HG03045 (cell line): ENCODE results near the gene ABCC1.
"Not testable (repeated sequence)": the region's sequence is repeated elsewhere in the genome, so short reads cannot be mapped to it uniquely, and the experiment has no call there.

ENCODE experiments used
- ATAC-seq: cut with Tn5 transposase; IDR thresholded peaks from one replicate; pipeline ENCODE4 v1.9.1; 2021; ENCODE audit warnings: mild to moderate bottlenecking, moderate library complexity; ENCODE audit not compliant: unreplicated experiment

ABCC1 gene

DNA sequence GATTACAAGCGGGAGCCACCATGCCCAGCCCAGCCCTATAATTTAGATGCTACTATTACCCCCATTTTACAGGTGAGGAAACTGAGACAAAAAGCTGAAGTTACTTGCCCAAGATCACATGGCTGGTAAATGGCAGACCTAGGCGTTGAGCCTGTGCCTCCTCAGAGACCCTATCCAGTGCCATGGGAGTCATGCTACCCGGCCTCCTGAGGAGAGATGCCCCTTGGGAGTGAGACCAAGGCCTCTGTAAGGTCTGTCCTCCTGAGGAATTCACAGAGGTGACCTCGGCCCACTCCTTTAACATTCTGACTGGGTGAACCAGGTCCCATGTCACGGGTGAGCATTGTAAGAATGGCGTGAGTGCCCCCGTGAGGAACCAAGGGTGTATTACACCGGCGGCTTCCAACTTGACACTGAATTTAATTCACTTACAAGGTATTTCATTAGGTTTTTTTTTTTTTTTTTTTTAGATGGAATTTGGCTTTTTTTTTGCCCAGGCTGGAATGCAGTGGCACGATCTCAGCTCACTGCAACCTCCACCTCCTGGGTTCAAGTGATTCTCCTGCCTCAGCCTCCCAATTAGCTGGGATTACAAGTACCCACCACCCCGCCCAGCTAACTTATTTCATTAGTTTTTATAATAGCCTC lies 178.2 kb downstream of the ABCC1 start:
- ATAC-seq, result no peak

DNA sequence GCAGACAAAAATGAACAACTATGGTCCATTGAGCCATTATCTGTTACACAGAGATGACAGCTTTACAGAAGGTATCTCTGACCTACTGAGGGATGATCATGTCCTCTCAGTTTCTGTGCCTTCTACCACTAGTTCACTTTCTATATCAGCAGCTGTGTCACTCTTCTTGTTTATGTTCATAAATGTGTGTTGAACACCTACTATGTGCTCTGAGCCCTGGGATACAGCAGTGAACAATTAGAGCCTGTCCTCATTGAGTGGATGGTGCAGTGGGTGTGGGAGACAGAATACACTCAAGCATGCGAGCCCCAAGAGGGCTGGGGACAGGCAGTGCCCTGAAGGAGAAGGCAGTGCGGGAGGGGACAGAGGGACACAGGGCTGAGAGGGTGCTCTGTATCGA lies 181.8 kb downstream of the ABCC1 start:
- ATAC-seq, result no peak

DNA sequence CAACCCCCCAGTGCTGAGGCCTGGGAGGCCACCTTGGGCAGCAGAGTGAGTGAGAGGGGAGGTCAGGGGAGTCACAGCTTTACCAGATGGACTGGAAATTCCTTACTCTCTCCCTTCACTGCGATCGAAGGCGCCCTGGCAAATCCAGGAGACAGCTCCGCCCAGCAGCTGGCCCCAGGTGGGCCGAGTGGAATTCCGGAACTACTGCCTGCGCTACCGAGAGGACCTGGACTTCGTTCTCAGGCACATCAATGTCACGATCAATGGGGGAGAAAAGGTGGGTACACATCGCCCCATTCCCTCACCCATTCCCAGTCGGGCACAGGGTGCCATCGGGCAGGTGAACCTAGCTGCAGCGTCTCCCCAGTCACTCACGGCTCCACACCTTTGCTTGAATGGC lies 182.2 kb downstream of the ABCC1 start:
- ATAC-seq, result no peak

DNA sequence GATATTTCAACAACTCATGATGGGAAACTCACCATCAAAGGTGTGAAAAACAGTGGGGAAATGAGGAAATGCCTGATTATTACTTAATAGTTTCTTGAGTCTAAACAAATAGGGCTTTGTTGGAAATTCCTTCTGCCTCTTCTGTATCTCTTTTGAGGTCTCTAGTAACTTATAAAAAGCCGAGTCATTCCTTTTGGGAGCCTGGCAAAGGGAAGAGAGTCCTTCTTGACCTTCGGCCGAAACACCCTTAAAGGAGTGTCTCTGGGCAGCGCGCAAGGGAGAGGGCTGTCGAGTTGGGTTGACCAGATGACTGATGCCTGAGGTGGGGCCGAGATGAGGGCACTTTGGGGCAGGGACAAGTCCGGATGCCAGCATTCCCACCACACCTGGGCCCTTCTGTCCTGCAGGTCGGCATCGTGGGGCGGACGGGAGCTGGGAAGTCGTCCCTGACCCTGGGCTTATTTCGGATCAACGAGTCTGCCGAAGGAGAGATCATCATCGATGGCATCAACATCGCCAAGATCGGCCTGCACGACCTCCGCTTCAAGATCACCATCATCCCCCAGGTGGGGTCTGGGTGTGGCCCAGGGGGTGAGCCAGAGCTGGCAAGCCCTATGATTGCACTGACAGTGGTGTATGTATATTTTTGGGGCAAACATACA lies 184.7 kb downstream of the ABCC1 start:
- no peak for ATAC-seq

DNA sequence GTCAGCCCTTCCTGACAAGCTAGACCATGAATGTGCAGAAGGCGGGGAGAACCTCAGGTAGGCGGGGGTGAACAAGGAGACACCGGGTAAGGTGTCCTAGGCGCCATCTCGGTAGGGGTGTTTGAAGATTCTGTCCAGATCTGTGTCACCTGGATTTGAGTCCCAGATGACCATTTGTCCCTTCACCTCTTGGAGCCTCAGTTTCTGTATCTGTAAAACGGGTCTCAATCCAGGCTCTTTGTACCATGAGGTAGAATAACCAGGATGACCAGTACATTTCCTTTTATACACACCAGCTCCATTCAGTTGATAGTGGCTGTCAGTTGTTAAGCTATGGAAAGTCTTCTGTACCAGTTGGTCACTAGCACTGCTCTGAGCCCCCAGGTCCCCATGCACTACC lies 187.2 kb downstream of the ABCC1 start:
- no peak for ATAC-seq

DNA sequence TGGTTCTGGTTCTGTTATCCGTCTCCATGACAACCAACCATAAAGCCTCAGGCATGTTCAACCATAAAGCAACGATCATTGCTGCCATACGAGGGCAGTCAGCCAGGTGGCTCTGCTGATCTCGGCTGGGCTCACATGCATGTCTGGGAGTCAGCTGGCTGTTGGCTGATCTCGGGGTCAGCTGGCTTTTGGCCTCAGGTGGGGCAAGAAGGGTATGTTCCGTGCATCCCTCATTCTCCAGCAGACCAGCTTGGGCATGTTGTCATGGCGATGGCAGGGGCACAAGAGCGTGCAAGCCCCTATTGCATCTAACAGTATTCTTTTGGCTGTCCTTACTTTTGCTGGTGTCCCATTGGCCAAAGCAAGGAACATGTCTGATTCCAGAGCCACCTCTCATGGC lies 187.7 kb downstream of the ABCC1 start:
- no peak for ATAC-seq

DNA sequence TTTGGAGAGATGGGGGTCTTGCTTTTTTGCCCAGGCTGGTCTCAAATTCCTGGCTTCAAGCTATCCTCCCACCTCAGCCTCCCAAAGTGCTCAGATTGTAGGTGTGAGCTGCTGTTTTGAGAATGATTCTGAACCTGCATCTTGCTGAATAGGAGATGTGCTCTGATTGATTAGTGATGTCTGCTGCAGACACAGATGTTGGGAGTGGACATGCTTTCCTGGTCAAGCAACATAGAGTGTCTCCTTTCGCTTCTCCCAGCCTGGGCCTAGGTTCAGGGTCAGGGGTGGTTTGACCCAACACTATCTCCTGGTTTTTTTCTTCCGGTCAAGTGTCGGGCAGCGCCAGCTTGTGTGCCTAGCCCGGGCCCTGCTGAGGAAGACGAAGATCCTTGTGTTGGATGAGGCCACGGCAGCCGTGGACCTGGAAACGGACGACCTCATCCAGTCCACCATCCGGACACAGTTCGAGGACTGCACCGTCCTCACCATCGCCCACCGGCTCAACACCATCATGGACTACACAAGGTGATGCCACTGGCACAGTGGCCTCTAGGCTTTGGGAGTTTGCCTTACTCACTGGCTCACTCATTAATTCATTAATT lies 188.7 kb downstream of the ABCC1 start:
- no peak for ATAC-seq

DNA sequence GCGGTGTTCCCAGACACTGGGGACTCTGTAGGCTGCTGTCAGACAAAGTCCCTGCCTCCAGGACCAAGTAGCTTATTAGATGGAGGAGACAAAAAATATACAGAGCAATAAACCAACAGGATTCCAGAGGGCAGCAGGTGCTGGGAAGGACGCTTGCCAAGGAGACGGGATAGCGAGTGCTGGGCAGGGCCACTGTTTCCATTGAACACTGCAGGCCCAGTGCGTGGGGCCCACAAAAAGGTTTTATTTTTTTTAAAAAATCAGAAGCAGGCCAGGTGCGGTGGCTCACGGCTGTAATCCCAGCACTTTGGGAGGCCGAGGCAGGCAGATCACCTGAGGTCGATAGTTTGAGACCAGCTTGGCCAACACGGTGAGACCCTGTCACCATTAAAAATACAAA lies 189.6 kb downstream of the ABCC1 start:
- no peak for ATAC-seq

DNA sequence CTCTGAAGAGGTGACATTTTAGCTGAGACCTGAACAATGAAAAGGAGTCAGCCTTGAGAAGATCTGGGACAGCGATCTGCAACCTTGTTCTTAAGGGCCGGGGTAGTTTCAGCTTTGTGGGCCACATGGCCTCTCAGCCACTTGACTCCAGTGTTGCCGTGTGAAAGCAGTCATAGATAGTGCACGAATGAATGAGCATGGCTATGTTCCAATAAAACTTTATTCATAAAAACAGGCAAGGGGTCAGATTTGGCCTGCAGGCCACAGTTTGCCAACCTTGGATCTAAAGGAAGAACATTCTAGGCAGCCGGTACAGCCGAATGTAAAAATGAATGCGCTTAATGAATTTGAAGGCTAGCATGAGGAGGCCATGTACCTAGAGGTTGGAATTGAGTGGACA lies 190.4 kb downstream of the ABCC1 start:
- no peak for ATAC-seq

DNA sequence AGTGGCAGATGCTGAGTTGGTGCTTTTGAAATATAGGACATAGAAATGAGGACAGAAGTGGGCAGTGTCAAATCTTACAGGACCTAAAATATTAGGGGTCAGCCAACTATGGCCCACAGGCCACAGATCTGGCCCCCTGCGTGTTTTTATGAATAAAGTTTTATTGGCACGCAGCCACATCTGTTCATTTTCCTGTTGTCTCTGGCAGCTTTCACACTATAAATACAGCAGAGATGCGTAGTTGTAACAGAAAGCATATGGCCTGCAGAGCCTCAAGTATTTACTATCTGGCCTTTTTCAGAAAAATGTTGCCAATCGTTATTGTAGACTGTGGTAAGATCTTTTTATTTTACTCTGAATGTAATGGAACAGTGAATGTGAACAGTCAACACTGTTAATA lies 191.1 kb downstream of the ABCC1 start:
- no peak for ATAC-seq

DNA sequence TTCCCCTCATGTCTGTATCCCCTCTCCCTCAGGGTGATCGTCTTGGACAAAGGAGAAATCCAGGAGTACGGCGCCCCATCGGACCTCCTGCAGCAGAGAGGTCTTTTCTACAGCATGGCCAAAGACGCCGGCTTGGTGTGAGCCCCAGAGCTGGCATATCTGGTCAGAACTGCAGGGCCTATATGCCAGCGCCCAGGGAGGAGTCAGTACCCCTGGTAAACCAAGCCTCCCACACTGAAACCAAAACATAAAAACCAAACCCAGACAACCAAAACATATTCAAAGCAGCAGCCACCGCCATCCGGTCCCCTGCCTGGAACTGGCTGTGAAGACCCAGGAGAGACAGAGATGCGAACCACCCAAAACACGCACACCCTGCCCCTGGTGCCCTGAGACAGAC lies 191.7 kb downstream of the ABCC1 start:
- ATAC-seq, result no peak

DNA sequence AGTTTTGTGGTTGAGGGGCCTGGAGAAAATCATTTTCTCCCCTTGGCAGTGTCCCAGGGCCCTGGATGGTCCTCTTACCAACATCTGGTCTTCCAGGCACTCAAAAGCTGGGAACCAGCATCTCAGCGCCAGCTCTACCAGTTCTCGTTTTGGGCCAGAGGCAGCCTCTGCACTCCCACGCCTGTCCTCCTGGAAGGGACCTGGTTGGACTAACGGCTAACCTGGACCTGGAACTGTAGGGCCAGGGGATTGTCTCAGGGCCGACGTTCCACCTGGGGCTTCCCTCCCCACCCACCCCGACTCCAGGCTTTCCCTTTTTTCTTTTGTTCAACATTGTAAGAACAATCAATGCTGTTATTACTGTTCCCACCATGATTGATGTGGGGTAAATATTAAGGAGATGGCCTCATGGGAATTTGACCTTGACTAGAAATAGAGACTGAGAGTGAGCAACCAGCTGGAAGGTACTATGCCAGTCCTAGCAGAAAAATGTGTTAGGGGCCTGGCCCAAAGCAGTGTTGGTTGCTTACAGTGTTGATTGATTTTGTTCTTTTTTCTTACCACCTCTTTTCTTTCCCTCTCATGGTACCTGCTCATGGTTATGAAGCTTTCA lies 192.5 kb downstream of the ABCC1 start:
- no peak for ATAC-seq

DNA sequence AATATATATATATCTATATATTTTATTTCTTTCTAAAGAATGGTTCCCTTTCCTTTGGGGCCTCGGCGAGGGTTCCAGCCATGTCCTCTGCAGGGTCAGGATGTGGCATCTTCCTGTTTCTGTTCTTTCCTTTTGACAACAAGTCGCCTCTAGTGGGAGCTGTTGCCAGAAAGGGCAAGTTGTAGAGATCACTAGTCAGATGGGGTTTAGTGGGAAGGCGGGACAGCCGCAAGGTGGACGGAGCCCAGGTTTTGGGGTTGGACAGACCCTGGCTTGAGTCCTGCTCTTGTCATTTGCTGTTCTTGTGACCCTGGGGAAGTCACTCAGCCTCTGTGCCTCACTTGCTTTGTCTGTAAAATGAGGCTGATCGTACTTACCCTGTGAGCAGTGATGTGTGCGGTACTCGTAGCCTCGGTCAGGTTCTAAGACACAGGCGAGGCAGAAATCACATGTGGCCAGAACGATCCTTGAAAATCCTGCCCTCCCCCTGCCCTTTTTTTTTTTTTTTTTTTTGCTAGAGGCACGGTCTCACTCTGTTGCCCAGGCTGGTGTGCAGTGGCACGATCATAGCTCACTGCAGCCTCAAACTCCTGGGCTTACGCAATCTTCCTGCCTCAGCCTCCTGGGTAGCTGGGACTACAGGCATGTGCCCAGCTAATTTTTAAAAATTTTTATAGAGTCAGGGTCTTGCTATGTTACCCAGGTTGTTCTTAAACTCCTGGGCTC lies 193.8 kb downstream of the ABCC1 start:
- ATAC-seq, result no peak

DNA sequence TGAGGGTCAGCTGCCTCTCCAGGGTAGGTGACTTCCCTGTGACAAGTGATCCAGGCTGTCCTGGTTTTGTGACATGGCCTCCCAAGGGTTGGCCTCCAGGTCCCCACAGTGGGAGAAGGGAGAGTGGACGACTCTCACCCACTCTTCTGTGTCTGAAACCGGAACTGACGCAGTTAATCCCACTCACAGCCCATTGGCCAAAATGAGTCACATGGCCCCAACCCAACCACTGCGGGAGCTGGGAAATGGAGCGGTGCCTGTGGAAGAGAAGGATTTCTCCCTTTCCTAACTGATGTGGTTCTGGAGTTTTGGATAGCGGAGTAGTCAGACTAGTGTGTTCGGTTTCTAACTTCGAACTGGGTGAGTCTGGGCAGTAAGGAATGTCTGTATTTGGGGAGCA lies 194.5 kb downstream of the ABCC1 start:
- no peak for ATAC-seq

DNA sequence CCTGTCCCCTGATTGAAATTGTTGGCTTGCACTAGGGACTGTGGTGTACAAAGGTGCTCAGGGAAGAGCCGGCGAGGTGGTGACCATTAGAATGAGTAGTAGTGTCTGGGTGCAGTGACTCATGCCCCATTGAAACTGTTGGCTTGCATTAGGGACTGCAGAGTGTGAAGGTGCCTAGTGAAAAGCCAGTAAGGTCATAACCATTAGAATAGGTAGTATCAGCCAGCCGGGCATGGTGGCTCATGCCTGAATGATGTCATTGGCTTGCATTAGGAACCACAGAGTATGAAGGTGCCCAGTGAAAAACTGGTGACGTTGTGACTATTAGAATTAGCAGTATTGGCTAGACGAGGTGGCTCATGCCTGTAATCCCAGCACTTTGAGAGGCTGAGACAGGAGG lies 195.0 kb downstream of the ABCC1 start:
- ATAC-seq, result no peak

DNA sequence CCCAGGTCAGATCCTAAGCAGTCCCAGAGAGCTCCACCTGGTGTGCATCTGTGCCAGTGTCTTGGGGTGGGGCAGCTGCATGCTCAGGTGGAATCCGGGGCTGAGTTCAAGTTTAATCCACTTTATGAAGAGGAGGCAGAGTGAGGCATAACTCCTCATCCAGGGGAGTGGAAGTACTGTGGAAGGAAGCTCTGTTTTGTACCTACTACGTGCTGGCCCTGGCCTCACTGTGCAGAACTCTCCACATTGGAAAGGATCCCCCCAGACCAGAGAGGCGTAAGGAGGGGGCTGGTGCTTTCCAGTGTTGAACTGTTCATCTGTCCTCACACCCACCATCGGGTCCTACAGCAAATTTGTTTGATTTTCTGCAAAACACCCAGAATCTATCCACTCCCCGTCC lies 195.9 kb downstream of the ABCC1 start:
- ATAC-seq, result no peak

DNA sequence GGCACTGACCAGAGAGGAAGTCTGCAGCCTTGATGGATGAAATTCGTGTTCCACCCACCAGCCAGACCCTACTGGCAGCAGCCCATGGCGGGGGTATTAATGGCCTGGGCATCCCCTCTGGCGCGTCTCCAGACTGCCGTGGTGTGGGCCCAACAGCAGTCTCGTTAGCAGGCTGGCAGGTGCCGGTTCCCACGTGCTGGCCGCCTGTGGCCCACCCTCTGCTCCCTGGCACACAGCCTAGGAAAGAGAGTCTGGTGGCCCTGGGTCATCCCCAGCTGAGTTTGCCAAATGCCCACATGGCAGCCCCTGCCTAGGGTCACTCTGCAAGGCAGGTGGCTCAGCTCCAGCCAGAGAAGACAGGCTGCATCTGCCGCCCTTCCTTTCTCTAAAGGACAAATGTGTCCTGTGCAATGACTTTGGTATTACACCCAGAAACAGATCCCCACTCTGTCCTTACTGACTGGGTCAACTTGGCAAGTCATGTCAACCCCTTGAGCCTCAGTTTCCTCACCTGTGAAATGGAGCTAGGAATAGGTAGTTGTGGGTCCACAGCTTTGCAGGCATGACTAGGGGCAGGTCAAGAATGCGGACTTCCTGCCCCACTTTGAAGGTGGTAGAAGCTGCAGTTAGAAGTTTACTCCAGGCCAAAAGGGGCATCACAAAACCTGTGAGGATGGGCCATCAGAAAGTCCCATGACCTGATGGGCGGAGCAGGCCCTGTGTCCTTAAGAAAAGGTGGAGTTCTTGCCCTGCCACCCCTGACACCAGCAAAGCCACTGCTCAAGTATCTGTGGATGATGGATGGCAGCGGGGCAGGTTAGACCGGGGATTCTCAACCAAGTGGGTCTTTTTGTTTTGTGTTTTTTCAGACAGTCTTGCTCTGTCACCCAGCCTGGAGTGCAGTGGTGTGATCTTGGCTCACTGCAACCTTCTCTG lies 197.2 kb downstream of the ABCC1 start:
- no peak for ATAC-seq

DNA sequence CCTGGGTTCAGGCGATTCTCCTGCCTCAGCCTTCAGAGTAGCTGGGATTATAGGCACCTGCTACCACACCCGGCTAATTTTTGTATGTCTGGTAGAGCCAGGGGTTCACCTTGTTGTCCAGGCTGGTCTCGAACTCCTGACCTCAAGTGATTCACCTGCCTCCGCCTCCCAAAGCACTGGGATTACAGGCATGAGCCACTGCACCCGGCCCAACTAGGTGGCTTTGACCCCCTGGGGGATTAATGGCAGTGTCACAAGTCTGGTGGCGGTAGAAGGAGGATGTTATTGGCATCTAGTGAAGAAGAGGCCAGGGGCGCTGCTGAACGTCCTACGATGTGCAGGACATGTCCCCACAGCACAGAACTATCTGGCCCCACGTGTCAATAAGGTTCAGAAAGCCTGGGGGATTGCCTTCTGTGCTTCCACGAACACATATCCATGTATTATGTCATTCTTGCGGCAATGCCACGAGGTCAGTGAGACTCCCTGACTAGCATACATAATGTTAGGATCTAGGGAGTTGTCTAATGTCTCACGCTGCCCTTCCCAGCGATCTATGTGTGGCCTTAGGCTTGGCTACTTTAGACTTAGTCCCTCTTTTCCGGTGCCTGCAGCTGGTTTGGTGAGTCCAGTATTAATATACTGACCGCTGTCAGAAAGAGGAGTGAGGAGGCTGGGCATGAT lies 198.0 kb downstream of the ABCC1 start:
- ATAC-seq, result no peak

DNA sequence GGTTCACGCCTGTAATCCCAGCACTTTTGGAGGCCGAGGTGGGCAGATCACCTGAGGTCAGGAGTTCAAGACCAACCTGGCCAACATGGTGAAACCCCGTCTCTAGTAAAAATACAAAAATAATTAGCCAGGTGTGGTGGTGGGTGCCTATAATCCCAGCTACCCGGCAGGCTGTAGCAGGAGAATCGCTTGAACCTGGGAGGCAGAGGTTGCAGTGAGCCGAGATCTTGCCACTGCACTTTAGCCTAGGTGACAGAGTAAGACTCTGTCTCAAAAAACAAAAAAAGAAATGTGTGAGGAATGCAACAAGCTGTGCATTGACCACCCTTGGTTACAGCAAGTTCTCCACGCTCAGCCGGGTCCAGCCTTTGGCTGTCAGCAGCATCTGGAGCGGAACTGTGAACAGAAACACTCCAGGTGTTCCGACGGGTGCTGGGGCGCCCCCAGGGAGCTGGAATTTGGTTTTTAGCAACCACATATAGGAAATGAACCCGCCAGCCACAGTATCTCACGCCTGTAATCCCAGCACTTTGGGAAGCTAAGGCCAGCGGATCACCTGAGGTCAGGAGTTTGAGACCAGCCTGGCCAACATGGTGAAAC lies 198.7 kb downstream of the ABCC1 start:
- not testable (repeated sequence) for ATAC-seq
